SKM-1 treated with dmso at 0.1 percent for 144 hours (cell line): ENCODE results near the gene SLC25A53.
"Not testable (repeated sequence)": the region's sequence is repeated elsewhere in the genome, so short reads cannot be mapped to it uniquely, and the experiment has no call there.

Experiments
- DNase-seq: peaks from one replicate; lab custom pipeline; 2025; ENCODE audit not compliant: unreplicated experiment; lab: John Stamatoyannopoulos, UW

The SLC25A53 gene

DNA sequence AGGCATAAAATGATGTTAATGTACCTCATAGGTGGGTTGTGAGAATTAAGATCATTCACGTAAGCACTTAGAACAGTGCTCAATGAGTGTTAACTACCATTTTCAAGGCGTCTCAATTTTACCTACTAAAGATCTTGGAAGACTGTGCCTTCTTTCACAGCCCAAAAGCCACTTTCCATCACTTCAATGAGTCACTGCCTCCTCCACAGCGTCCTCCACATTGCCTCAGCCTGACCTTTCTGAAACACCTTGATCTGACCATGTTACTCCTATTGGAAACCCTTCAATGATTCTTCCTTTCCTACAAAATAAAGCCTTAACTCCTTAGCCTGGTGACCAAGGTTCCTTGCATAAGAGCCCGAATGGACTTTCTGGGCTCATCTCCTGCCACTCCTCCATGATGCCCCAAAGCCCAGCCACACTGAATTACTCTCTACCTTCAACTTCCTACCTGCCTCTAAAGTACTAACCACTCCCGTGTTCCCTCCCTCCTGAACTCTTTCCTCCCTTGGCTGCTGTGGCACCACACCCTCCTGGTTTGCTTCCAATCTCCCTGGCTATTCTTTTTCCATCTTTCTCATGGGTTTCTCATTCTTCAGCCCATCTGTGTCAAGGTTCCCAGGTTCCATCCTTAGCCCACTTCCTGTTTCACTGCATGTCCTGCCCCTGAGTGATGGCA, 22.1 kb downstream of the SLC25A53 start:
- no peak for DNase-seq

DNA sequence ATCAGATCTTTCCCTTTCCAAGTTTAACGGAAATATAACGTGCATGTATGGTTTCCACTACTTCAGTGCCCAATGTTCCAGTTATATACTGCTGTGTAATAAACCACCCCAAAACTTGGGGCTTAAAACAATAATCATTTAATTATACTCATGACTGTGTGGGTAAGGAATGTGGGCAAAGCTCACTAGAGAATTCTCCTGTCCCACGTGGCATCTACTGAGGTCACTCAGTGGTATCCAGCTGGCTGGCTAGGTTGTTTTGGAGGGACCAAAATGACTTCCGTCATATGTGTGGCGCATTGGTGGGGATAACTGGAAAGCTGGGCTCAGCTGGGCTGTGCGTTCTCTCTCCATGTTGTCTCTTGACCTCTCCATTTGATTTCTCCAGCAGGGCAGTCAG, 26.0 kb downstream of the SLC25A53 start:
- no peak for DNase-seq

DNA sequence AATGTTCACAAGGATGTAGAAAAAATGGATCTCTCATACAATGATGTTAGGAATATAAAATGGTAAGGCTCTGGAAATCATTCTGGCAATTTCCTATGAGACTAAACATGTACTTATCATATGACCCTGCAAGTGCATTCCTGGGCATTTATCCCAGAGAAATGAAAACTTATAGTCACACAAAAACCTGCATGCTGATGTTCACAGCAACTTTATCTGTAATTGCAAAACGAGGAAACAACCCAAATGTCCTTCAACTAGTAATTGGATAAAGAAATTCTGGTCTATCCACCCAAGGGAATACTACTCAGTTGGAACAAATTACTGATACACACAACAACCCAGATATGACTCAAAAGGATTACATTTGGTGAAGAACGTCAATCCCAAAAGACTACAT, 30.0 kb downstream of the SLC25A53 start:
- DNase-seq = no peak

DNA sequence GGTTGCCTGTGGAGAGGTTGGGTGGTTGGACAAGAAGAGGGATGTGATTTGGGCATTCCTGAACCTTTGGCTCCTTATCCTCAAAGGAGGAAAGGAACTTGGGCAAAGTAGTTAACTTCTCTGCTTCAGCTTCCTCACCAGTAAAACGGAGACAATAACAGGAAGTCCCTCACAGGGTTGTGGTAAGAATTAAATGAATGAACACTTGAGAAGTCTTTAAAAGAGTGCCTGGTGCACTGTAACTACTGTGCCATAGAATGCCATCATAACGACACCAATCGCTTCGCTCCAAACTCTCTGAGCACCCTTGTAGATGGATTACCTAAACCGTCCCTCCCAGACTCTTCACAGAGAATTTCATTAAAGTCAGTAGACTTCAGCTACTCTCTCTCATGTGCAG, 34.0 kb downstream of the SLC25A53 start:
- peak; percentile 29 for DNase-seq

DNA sequence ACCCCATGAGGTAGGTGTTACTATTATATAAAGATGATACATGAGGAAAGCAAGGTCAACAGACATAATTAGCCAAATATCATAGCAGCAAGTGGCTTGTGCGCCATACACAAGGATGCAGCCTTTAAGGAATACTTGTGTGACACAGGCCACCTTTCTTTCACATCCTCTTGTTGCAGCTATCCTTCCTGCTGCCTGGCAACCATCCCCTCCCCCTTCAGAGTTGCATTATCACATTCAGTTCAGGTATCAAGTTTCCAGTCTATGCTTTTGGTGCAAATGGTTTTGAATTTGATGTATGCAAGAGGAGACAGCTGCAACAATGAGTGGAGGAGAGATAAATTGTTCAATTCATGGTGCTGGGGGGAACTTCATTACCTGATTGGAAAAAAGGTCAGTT, 38.0 kb downstream of the SLC25A53 start:
- no peak for DNase-seq

DNA sequence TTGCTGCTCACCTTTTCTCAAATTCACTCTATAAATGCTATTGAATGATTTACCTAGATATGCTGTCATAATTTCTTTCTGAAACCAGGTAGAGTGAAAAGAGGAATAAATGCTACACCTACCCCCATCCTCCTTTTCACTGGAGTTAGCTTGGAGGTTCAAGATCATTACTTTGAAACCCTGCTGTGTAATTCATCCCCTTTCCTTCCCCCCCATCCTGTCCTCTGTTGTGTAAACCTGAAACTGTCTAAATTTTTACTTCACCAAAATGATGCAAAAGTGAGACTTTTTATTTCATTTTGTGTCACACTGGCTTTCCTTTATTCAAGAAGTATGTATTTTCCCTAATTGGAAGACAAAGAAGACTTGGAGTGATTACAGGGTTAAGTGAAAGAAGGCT, 39.0 kb downstream of the SLC25A53 start:
- DNase-seq = no peak

DNA sequence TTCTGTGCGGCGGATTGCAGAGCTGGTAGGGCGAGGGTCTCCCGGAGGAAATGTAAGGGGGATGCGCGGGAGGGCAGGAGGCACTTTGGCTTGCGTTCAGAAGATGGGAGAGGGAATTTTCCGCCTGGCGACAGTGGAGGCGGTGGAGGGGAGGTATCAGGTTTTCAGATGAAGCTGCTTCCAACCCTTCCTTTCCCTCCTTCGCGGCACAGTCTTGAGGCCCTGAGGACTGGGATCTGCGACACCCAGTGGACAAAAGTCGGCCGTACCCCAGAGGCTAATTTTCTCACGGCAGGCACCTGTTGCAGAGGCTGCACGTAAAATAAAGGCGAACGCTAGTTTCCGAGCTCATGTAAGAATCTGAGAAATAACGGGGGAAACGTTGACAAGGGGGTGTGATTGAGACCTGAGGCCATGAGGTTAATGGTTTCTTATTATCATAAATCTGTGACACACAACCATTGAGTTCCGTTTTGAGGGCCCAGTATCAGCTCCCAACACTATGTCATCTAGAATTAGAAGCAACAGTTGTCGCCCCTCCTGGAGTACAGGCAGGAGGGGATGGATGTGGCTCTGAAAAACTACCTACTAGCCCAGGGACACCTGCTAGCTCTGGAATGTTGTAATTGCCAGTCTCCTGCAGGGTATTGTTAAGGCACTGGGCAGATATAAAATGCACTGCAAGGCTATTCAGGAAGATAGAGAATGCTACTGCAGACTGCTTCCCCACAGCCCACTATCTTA, 43.4 kb downstream of the SLC25A53 start:
- DNase-seq = peak; percentile 29

DNA sequence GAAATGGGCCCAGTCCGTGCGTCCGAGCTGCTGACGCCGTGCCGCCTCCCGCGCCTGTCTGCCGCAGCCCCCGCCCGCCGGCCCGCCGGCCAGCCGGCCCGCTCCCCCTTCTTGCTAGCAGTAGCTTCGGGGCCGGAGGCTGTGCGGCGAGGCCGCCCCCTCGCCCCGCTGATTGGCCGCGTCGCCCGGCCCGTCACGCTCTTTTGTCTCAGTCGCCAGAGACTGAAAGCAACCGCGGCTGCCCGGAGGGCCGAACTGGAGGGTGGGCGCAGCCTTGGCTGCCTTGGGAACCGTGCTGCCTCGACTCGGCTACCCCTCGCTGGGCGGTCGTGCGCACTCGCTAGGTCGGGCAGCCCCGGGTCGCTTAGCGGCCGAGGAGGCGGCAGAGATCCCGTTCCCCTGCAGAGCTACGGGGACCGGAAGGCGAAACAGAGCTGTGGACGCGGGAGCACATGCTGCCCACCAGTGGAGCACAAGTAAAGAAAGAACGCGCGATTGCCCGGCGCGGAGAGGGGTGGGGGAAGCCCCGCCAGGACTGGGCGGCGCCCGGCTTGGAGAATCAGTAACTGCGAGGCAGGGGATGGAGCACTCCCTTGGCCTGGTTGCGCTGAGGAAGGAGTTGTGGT, 44.4 kb downstream of the SLC25A53 start, which contains the start of gene ZCCHC18:
Gene ZCCHC18 (plus strand): TSS at position 198 of the 626 bp plus-strand sequence. CDS start 1,589 bp downstream, outside the sequence.
- no peak for DNase-seq

DNA sequence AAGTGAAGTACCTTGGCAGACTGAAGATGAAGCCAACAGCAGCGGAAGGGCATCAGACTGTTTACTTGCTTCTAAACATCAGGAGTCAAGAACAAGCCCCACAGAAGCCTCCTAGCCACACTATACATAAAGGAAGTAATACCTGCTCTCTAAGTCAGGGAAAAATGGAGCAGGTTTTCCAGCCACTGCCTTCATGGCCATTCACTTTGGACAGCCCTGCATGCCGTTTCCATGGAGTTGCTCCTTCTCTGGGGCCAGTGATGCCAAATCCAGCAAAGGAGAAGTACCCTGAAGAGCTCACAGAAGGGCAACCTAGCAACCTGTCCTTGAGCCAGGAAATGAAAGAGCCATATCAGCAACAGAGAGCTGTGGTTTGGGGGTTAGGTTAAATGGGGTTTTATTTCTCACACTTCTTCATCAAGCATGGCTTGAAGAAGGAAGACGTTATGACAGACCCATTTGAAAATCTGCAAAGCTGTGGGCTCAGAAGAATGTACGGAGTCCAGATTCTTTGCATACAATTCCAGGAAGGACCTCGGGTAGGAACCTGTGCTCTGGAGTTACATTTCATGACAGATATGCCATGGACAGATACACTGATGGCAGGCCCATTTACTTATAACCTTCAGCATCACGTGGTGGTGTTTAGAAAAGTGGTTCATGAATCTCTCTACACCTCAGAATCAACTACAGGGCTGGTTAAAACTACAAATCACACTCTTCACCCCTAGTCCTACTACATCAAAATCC, 46.1 kb downstream of the SLC25A53 start:
- not testable (repeated sequence) for DNase-seq

DNA sequence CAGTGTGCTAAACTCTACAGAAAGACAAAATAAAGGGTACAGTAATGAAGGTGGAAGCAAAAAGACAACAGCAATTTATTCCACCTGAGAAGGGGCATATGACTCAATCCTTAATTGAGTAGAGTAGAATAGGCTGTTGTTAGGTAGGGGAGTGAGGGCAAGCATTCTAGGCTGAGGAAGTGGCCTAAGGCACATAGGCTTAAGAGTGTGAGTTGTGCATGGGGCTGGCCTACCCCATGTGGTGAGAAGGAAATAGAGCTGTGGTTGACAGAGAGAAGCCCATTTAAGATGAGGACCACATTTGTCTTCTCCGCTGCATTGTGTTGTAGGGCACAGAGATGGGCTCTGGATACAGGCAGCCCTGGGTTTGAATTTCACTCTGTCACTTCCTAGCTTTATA, 47.9 kb downstream of the SLC25A53 start:
- DNase-seq = no peak

DNA sequence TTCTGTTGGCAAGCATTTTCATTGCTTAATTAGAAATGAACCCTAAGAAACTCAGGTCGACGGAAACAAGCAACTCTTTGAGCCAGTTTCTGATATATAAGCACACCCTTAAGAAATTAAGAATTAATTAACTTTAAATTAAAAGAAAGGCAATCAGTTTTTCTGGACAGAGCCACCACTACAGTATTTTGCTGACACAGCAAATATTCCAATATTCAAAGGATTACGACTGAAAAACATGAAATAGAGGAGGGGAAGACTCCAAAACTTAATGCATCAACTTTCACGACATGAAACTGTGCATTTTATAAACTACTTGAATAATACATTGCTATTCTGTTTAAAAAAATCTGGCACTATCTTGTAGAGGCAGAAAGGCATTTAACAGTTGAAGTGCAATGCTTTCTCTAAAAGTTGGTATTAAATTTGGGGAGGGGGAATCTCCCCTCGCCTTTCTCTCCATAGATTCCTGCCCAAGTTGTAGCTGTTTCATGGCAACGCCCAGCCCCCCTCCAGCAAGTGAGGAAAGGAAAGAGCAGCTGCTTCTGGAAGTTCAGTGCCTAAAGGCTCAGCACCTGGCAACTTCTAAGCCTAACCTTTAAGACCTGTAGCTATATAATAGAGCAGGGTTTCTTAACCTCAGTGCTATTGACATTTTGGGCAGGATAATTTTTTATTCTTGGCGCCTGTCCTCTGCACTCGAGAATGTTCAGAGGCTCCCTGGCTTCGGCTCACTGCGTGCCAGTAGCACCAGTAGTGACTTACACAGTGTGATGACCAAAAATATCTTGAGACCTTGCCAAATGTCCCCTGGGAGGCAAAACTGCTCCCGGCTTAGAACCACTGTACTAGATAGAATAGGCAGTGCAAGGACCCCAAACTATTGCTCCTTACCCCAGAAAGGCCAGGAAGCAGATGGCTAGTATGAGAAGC, 51.2 kb downstream of the SLC25A53 start:
- DNase-seq = no peak

DNA sequence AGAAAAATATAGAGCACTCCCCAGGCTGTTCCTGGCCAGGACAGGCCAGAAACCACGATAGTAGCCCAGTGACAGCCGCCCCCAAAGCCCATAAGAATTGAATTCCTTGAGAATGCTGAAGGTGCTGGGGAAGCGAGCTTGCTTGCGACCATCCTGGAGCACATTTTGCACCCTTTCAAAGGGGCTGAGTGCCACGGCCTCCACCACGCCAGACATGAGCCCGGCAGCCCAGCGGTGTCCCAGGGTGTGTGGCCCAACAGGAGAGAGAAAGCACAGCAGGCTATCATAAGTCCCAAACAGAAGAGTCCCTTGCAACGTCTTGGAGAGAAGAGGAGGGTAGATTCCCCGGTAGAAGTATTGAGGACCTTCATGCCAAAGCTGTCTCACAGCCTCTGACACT, 52.1 kb downstream of the SLC25A53 start:
- no peak for DNase-seq

DNA sequence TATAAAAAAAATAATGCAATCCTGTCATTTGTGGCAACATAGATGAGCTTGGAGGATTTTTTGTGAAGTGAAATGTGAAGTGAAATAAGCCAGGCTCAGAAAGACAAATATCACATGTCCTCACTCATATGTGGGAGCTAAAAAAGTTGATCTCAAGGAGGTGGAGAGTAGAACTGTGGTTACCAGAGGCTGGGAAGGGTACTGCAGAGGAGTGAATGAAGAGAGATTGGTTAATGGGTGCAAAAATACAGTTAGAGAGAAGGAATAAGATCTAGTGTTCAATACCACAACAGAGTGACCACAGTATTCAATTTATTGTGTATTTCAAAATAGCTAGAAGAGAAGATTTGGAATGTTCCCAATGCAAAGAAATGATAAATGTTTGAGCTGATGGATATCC, 57.9 kb downstream of the SLC25A53 start:
- DNase-seq = no peak

DNA sequence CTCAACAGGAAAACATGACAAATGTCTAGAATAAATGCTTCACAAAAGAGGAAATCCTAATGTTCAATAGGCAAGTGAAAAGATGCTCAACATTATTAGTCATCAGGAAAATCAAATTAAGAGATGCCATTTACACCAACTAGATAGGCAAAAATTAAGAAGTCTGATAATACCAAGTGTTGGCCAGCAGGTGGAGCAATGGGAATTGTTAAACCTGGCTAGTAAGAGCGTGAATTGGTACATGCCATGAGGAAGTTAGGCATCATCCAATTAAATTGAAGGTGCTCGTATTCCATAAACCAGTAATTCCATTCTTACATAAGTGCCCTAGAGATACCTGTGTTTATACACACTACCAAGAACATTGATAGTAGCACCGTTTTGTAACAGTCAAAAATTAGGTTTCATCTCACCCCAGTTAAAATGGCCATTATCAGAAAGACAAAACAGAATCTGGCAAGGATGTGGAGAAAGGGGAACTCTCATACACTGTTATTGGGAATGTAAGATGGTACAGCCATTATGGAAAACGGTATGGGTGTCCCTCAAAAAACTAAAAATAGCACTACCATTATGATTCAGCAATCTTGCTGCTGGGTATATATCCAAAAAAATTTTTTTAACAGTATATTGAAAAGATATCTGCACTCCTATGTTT, 58.5 kb downstream of the SLC25A53 start:
- DNase-seq = peak; percentile 39

DNA sequence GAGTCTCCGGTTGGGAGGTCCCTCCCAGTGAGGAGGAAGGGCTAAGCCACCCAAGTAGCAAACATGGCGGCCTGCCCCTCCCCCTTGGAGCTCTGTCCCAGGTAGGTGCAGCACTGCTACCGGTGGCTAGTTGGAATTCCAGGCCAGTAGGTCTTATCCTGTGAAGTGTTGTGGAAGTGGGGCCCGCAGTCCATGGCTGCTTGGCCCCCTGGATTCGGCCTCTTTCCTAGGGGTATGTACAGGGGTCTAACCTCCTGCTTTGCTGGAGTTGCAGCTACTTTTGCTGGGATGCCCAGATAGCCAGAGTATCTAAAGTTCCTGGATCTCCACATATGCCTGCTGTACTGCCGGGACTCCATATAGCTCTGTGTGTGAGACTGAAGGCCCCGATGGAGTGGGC, 70.9 kb downstream of the SLC25A53 start:
- DNase-seq = no peak

DNA sequence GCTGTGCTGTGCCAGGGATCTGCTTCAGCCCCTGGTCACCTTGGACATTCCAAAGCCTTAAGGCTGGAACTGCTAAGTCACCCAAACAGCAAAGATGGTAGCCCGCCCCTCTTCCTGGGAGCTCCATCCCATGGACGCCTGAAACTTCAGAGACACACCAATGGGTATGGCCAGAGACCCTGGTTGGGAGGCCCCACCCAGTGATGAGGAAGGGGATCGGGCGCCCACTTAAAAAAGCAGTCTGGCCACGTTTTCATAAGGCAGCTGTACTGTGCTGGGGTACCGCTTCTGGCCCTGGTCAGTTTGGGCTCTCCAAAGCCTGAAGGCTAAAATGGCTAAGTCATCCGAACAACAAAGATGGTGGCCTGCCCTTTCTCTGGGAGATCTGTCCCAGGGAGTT, 71.3 kb downstream of the SLC25A53 start:
- no peak for DNase-seq

DNA sequence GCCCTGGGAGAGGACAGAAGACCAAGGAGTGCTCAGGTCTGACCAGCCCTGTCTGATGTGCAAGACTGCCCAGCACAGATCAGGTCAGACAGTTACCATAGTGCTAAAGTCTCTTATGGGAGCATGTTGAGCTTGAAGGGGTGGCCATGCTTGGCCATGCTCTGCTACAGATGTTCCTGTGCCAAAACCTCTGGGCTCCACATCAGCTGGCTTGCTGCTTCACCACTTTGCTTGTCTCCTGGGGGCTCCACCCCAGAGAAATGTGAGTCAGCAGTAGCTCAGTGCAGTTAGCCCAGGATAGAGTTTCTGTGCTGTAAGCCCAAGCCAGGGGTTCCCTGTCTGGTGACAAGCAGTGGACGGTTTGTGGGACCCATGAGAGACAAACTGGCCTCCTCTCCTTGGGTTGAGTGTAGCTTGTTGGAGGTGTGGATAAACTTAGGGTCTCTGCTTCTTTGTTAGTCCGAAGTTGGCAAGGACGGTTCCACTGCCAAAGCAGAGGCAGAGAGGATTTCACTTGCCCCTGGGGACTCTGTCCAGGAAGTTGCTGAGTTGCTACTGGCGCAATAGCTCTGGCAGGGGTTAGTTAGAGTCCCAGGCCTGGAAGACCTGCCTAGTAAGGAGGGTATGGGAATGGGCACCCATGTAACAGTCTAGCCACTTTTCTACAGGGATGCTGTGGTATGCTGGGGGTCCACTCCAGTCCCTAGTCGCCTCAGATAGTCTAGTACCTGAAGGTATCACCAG, 72.1 kb downstream of the SLC25A53 start:
- no peak for DNase-seq

DNA sequence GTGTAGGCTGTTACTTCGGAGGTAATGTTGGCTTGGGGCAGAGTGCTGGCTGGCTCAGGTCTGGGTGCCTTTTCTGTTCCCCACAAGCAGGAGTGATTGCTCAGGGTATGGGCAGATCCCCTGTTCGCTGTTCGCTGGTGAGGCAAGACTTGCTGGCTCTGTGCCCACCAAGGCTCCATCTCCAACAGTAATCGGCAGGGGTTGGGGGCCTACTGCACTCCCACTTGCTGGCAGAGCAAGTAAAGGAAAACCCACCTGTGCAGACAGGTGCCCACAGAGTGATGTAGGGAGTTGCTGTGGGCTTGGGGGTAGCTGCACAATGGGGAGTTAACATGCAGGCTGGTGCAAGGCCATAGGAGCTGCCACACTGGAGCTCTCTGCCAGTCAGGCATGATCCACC, 72.7 kb downstream of the SLC25A53 start:
- no peak for DNase-seq

DNA sequence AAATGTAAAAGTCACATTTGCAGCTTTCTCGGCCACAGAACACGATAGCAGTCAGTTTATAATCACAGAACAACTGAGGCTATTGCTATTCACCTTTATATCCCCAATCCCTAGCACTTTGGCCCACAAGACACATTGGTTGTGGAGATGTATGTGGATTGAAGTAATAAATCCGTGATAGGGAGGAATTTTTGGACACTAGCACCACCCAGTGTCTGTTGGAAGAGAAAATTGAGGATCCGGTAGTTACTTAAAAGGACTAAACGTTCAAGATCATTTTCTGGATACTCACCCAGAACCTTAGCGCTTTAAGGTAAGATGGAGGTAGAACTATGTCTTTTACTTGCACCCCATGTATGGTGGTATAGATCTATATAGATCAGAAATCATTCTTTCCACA, 79.0 kb downstream of the SLC25A53 start:
- DNase-seq = not testable (repeated sequence)
